ENCODE measurements around the gene CAPZB. TPM values are rescaled to one million over a fixed set of nuclear protein-coding genes. Genes with fewer than 3 reads are reported as not detected.

CAPZB gene
- total and polyA plus RNA-seq, 2 of the 4 experiments (the other 2 are of a cell fraction): 216 to 304 TPM

- Histone ChIP-seq H4K20me1 (ENCODE audit: insufficient read depth, low read length) (peaks cover 94% of the 10 kb centered on the region), H4K8ac (ENCODE audit: low read depth in 2 of 2, low read length in 2 of 2) (peak overlapping the region in 1 of 2 experiments; percentile 10; a peak in 2 of 4 replicates), H3K9ac (ENCODE audit: low read depth, low read length) (no peak overlapping the region), H3K4ac (ENCODE audit: low read depth, low read length) (peak overlapping the region; percentile 59), H3K27ac (ENCODE audit: insufficient read depth, low read length) (no peak overlapping the region), H2BK15ac (ENCODE audit: low read depth, low read length) (no peak overlapping the region), H3K9me1 (ENCODE audit: insufficient read depth, low read length) (peaks cover 63% of the 10 kb centered on the region), H2BK120ac (ENCODE audit: low read depth, low read length) (peak overlapping the region; percentile 53), H2AK9ac (replicated peaks; ENCODE audit: low read depth, low read length, poor library complexity) (no peak overlapping the region), H2BK5ac (ENCODE audit: low read depth, low read length, poor library complexity, severe bottlenecking) (no peak overlapping the region), H3K18ac (ENCODE audit: low read depth, low read length) (peak overlapping the region; percentile 25), H2BK20ac (ENCODE audit: low read depth, low read length) (no peak overlapping the region; the same call in none of the 2 replicates), H4K91ac (ENCODE audit: insufficient read depth, low read depth, low read length) (peak overlapping the region; percentile 43; the same call in 1 of the 2 replicates), H3K56ac (ENCODE audit: extremely low read depth, insufficient read depth, low read length) (no peak overlapping the region), H4K5ac (ENCODE audit: low read depth, low read length) (no peak overlapping the region), H3K79me1 (ENCODE audit: low read depth in 1 of 2, low read length in 2 of 2) (peaks cover 68 to 90% of the 10 kb centered on the region in 2 experiments), H3K36me3 (ENCODE audit: control insufficient read depth, insufficient read depth, low read length) (peaks cover 12% of the 10 kb centered on the region), H2AK5ac (ENCODE audit: low read depth, low read length) (peak overlapping the region; percentile 44; the same call in 1 of the 2 replicates), H3K23ac (ENCODE audit: low read depth, low read length) (peak overlapping the region; percentile 86; the same call in 1 of the 2 replicates), H3K27me3 (ENCODE audit: control insufficient read depth, insufficient read depth, low read length) (no peaks in the 10 kb centered on the region), H3K4me1 (ENCODE audit: control insufficient read depth, insufficient read depth, low read length) (peaks cover 46% of the 10 kb centered on the region), H3K4me2 (ENCODE audit: low read depth, low read length) (no peak overlapping the region), H2AFZ (replicated peaks; ENCODE audit: low read length, poor library complexity) (no peak overlapping the region), H3K9me3 (ENCODE audit: control insufficient read depth, insufficient read depth, low read length) (no peaks in the 10 kb centered on the region), H3K4me3 (ENCODE audit: insufficient read depth, low read depth, low read length) (no peak overlapping the region), H3K14ac (replicated peaks; ENCODE audit: low read depth, low read length) (no peak overlapping the region)
- dilution Hi-C loops (cut with HindIII; ENCODE audit: low sequenced_read_pairs, unreplicated experiment) (no loop called here), in situ Hi-C loops (cut with MboI; ENCODE audit: low sequenced_read_pairs) (no loop called here), intact Hi-C loops (cut with micrococcal nuclease) (no loop called here)
- DNase-seq: no peak
- ATAC-seq (ENCODE audit: low read depth): no peak
- CTCF ChIA-PET: interaction anchor here (0.6 kb wide), 1 partner anchor 150 kb away, joined by 3 read pairs; no protein-coding TSS in a partner anchor
- TF ChIP-seq FOS (IDR thresholded peaks at IDR 0.05; ENCODE audit: low read depth, low read length) (no peak), CHD1 (IDR thresholded peaks at IDR 0.05; ENCODE audit: low read depth, low read length) (no peak), SMC3 (IDR thresholded peaks at IDR 0.05; ENCODE audit: low read depth, low read length) (no peak)
- POLR2A ChIA-PET (ENCODE audit: unreplicated experiment): no interaction called here
- no TSS peak for BruUV-seq (replicated peaks)
- no CpG with 5 or more reads among the region's 11 CpGs for WGBS, 2 experiments (ENCODE audit: extremely low coverage in 2 of 2, insufficient read length in 1 of 2)
Measured at GRCh38 chr1:19400192-19400611, 85.1 kb downstream of the CAPZB start.
